Measurements from ENCODE around the gene MICAL2.

DNA sequence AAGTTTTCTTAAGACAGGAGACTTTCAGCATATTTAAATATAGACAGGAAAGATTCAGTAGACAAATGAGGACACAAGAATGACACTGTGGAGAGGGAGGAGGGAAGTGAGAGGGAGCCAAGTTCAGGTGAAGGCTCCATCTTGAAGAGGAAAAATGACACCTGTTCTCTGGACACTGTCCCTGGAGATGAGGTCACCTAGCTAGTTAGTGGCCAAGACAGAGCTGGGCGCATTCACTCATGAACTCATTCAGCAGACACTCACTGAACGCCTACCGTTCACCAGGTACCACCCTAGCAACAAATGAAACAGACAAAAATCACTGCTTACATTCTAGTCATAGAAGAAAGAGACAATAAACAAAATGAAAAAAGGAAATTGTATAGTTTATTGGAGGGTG, 163.7 kb downstream of the MICAL2 start:
- TF ChIP-seq, protein P1, sequence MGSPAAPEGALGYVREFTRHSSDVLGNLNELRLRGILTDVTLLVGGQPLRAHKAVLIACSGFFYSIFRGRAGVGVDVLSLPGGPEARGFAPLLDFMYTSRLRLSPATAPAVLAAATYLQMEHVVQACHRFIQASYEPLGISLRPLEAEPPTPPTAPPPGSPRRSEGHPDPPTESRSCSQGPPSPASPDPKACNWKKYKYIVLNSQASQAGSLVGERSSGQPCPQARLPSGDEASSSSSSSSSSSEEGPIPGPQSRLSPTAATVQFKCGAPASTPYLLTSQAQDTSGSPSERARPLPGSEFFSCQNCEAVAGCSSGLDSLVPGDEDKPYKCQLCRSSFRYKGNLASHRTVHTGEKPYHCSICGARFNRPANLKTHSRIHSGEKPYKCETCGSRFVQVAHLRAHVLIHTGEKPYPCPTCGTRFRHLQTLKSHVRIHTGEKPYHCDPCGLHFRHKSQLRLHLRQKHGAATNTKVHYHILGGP (tag by site-specific recombination; IDR thresholded peaks at IDR 0.05) = no peak
- no peak for TF ChIP-seq KLF7 (tag by site-specific recombination; IDR thresholded peaks at IDR 0.05; ENCODE audit: borderline replicate concordance)
- TF ChIP-seq SETDB1 (IDR thresholded peaks at IDR 0.05; ENCODE audit: insufficient read length, low read length) = no peak
- no peak for TF ChIP-seq CTCF (tag by site-specific recombination; IDR thresholded peaks at IDR 0.05)

Data from HEK293 (cell line).